Measurements from ENCODE around the gene PYCR2.

PYCR2 gene

GRCh38 chr1:225886159-225887029 lies 37.7 kb downstream of the PYCR2 start:
- no peak overlapping the region for H3K4me3 ChIP-seq (ENCODE audit: control insufficient read depth, low read depth, low read length)
- TF ChIP-seq, protein P1, sequence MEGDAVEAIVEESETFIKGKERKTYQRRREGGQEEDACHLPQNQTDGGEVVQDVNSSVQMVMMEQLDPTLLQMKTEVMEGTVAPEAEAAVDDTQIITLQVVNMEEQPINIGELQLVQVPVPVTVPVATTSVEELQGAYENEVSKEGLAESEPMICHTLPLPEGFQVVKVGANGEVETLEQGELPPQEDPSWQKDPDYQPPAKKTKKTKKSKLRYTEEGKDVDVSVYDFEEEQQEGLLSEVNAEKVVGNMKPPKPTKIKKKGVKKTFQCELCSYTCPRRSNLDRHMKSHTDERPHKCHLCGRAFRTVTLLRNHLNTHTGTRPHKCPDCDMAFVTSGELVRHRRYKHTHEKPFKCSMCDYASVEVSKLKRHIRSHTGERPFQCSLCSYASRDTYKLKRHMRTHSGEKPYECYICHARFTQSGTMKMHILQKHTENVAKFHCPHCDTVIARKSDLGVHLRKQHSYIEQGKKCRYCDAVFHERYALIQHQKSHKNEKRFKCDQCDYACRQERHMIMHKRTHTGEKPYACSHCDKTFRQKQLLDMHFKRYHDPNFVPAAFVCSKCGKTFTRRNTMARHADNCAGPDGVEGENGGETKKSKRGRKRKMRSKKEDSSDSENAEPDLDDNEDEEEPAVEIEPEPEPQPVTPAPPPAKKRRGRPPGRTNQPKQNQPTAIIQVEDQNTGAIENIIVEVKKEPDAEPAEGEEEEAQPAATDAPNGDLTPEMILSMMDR (conservative IDR thresholded peaks at IDR 0.05; ENCODE audit: control insufficient read depth, insufficient read depth, low read depth, low read length): no peak
- DNase-seq (ENCODE audit: low read depth): no peak

DNA sequence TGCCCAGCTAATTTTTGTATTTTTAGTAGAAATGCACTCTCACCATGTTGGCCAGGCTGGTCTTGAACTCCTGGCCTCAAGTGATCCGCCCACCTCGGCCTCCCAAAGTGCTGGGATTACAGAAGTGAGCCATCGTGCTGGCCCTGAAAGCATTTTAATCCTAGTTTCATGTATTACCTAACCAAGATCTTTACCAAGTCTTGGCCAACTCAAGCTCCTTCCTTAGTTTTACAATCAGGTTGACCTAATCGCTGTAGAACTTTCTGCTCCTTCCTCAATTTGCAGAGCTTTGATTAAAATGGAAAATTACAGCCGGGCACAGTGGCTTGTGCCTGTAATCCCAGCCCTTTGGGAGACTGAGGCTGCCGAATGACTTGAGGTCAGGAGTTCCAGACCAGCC lies 38.7 kb downstream of the PYCR2 start:
- TF ChIP-seq, protein P1 (conservative IDR thresholded peaks at IDR 0.05; ENCODE audit: control insufficient read depth, insufficient read depth, low read depth, low read length): no peak
- DNase-seq (ENCODE audit: low read depth): no peak
- H3K4me3 ChIP-seq (ENCODE audit: control insufficient read depth, low read depth, low read length): no peak overlapping the region

GRCh38 chr1:225883616-225884265 lies 40.3 kb downstream of the PYCR2 start:
- no peak overlapping the region for H3K4me3 ChIP-seq (ENCODE audit: control insufficient read depth, low read depth, low read length)
- no peak for DNase-seq (ENCODE audit: low read depth)
- TF ChIP-seq, protein P1 (conservative IDR thresholded peaks at IDR 0.05; ENCODE audit: control insufficient read depth, insufficient read depth, low read depth, low read length): no peak

DNA sequence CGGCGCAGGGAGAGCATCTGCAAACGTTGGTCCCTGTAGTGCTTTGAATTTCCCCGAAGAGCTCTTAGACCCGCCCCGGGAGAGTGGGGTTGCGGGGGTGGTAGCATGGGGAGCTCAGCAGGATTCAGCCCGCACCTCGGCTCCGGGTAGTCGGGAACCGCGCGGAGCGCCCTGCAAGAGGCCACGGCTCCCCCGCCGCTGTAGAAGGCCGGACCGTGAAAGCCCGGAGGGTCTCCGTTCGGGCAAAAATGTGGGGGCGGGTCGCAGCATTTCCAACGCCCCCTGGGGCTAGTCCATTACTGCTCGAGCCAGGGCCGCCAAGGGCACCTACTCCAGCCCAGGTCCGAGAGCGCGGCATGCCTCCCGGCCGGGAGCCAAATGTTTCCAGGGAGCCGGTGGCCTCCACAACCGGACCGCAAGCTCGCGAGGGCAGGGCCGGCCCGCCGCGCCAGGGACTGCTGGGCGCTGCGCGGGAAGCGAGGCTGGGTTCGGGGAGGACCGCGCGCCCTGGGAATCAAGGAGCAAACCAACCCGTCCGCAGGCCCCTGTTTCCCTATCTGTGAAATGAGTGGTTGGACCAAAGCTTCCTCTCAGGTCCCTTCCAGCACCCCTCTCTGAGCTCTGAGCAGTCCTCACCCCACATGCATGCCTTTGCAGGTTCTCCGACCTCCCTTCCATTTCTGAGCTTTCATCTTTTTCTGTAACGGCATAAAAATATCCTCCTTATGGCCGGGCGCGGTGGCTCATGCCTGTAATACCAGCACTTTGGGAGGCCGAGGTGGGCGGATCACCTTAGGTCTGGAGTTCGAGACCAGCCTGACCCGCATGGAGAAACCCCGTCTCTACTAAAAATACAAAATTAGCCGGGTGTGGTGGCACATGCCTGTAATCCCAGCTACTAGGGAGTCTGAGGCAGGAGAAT lies 41.1 kb downstream of the PYCR2 start:
- H3K4me3 ChIP-seq (ENCODE audit: control insufficient read depth, low read depth, low read length): peak overlapping the region; percentile 92
- peak; percentile 38 for DNase-seq (ENCODE audit: low read depth)
- TF ChIP-seq, protein P1 (conservative IDR thresholded peaks at IDR 0.05; ENCODE audit: control insufficient read depth, insufficient read depth, low read depth, low read length): no peak

- TF ChIP-seq, protein P1 (conservative IDR thresholded peaks at IDR 0.05; ENCODE audit: control insufficient read depth, insufficient read depth, low read depth, low read length): no peak
- H3K4me3 ChIP-seq (ENCODE audit: control insufficient read depth, low read depth, low read length): peak within 1 kb of the TSS; percentile 92
- peak; percentile 76 for DNase-seq (ENCODE audit: low read depth)
Observed at GRCh38 chr1:225881959-225882693, 41.9 kb downstream of the PYCR2 start, which contains the start of gene TMEM63A. TSS of gene TMEM63A (minus strand) at chr1:225882380. CDS start at chr1:225877580, 4,800 bp downstream.

Data from fibroblast of mammary gland (primary cell).